Breast epithelium (tissue), 3 donors: ENCODE measurements around the gene VEGFA.

Experiments
- CTCF ChIP-seq, 3 donors: fragments of 450-650 bp; IDR thresholded peaks; one replicate each; pipeline ENCODE4 v1.5.1; 2016 to 2017; ENCODE audit warnings: antibody characterized with exemption in 3 of 3, mild to moderate bottlenecking in 3 of 3, moderate library complexity in 3 of 3
- POLR2A ChIP-seq: fragments of 450-650 bp; IDR thresholded peaks from one replicate; pipeline ENCODE4 v1.6.1; 2016; ENCODE audit warnings: antibody characterized with exemption, mild to moderate bottlenecking, moderate library complexity

DNA sequence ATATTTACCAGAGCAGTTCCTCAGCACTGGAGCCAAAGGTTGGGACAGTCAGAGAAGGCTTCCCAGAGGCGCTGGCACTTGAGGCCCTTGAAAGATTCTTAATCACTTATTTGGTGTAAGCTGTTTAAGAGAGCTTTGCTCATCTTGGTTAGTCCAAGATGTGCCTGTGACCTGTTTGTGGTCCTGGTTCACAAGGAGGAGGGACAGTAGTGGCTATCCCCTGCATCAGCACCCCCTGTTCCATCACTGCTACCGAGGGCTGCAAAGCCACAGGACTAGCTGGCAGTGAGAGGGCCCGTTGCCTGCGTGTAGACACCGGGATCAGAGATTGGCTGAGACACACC lies 35.7 kb downstream of the VEGFA start:
- TF ChIP-seq POLR2A (no peak), CTCF (IDR thresholded peaks at IDR 0.05) (no peak)
